Lower leg skin (tissue), 4 donors: ENCODE data around the gene GMEB2. TPM values are rescaled to one million over a fixed set of nuclear protein-coding genes. Genes with fewer than 3 reads are reported as not detected.

Source experiments
- DNase-seq, 2 donors: peaks; one replicate each; pipeline ENCODE4 v3.0.0-alpha.2; 2019; ENCODE audit warnings: low spot score in 2 of 2
- H3K4me3 ChIP-seq: fragments of 200-600 bp; sonication (generic); 2 replicates; pipeline ENCODE4 v1.5.1; 2017; ENCODE audit warnings: mild to moderate bottlenecking, low read depth; ENCODE audit not compliant: poor library complexity, severe bottlenecking
- POLR2A ChIP-seq, 2 donors: fragments of 450-650 bp; IDR thresholded peaks; one replicate each; pipeline ENCODE4 v1.6.1; 2016 to 2017; ENCODE audit warnings: antibody characterized with exemption in 2 of 2, mild to moderate bottlenecking in 1 of 2, moderate library complexity in 1 of 2
- WGBS, 2 donors: methylation state at CpG; one replicate each; pipeline ENCODE4 v1.1.5; 2018; 5-methylcytosine and 5-hydroxymethylcytosine counted together
- intact Hi-C: fragments of 100-400 bp; cut with DNase I; formaldehyde crosslinking; loops from one replicate; pipeline ENCODE4 v1.15.0; 2023; ENCODE audit warnings: low total_unique reads
- total RNA-seq, 4 donors: library from RNA; depleted of rRNA; stranded (reverse); fragments of >200 nt; gene quantifications; one replicate each; pipeline ENCODE4 v1.1.0, GENCODE V29; 2016
- TF ChIP-seq, protein P1 (sequence below), 3 donors: fragments of 450-650 bp; IDR thresholded peaks; one replicate each; pipeline ENCODE4 v1.5.1; 2016; ENCODE audit warnings: antibody characterized with exemption in 3 of 3, mild to moderate bottlenecking in 3 of 3, moderate library complexity in 2 of 3

GMEB2 gene
- total RNA-seq, 4 donors from 2014 or later = 11.9 to 18.3 (median 13.7) TPM

DNA sequence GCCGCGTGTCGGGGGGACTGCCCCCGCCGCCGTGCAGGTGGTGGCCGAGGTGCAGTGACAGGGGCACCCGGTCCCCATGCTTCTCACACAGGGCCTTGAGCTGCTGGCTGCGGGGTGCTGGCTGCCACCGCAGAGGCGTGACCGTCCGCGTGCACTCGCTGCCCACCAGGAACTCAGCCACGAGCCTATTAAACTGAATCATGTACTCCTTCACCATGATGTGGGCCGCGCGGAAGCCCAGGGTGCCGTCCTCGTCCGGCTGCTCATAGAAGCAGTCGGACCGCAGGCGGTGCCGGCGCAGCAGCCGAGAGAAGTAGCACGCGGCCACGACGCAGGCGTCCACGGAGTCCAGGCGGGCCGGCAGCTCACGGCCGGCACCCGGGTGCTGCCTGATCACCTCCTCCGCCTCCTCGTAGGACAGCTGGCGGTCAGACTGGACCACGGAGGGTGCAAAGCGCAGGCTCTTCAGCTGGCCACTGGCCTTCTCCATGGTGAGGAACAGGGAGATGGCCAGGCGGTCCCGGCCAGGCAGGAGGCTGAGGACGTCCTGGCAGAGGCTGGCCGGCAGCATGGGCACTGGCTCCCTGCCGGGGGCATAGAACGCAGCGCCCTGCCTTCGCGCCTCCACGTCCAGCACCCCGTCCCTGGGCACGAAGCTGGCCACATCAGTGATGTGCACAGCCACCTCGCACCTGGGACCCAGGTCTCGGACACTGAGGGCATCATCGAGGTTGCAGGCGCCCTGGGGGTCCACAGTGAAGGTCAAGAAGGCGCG, 62.7 kb downstream of the GMEB2 start:
- H3K4me3 ChIP-seq = no peak overlapping the region
- intact Hi-C loops = no loop called here
- WGBS, 2 donors = 90 to 98% methylated on average over 30 to 55 of the region's 62 CpGs
- DNase-seq = no peak
- TF ChIP-seq, protein P1, sequence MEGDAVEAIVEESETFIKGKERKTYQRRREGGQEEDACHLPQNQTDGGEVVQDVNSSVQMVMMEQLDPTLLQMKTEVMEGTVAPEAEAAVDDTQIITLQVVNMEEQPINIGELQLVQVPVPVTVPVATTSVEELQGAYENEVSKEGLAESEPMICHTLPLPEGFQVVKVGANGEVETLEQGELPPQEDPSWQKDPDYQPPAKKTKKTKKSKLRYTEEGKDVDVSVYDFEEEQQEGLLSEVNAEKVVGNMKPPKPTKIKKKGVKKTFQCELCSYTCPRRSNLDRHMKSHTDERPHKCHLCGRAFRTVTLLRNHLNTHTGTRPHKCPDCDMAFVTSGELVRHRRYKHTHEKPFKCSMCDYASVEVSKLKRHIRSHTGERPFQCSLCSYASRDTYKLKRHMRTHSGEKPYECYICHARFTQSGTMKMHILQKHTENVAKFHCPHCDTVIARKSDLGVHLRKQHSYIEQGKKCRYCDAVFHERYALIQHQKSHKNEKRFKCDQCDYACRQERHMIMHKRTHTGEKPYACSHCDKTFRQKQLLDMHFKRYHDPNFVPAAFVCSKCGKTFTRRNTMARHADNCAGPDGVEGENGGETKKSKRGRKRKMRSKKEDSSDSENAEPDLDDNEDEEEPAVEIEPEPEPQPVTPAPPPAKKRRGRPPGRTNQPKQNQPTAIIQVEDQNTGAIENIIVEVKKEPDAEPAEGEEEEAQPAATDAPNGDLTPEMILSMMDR (IDR thresholded peaks at IDR 0.05) = no peak
- TF ChIP-seq POLR2A (IDR thresholded peaks at IDR 0.05) = no peak

DNA sequence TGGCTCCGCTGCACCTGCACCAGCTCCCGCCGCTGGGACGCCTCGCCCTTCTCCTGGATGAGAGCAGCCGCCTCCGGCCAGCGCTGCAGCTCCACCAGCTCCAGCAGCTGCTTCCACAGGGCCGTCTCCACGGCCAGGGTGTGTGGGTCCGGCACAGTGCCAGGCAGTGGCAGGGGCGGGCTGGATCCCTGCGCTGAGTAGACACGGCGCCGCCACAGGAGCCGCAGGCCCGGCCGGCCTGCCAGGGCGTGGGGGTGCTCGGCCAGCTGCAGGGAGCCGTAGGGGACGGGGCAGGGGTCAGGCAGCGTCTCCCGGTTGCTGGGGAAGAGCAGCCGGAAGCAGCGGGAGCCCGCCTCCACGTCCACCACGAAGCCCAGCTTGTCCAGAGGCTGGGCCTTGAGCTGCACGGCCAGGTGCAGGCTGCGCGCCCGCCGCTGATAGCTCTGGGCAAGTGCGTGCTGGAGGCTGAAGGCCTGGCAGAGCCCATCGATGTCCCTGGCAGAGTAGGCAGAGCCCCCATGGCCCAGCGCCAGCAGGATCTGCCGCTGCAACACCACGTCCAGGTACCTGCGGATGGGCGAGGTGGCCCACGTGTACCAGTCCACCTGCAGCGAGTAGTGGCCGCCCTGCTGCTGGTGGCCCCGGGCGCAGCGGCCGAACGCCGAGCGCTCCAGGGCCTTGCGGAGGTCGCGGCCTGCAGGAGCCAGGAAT, 63.5 kb downstream of the GMEB2 start:
- WGBS, 2 donors = 90 to 93% methylated on average over 25 to 29 of the region's 55 CpGs
- intact Hi-C loops = no loop called here
- no peak overlapping the region for H3K4me3 ChIP-seq
- no peak for TF ChIP-seq POLR2A (IDR thresholded peaks at IDR 0.05)
- TF ChIP-seq, protein P1 (IDR thresholded peaks at IDR 0.05) = no peak
- no peak for DNase-seq

DNA sequence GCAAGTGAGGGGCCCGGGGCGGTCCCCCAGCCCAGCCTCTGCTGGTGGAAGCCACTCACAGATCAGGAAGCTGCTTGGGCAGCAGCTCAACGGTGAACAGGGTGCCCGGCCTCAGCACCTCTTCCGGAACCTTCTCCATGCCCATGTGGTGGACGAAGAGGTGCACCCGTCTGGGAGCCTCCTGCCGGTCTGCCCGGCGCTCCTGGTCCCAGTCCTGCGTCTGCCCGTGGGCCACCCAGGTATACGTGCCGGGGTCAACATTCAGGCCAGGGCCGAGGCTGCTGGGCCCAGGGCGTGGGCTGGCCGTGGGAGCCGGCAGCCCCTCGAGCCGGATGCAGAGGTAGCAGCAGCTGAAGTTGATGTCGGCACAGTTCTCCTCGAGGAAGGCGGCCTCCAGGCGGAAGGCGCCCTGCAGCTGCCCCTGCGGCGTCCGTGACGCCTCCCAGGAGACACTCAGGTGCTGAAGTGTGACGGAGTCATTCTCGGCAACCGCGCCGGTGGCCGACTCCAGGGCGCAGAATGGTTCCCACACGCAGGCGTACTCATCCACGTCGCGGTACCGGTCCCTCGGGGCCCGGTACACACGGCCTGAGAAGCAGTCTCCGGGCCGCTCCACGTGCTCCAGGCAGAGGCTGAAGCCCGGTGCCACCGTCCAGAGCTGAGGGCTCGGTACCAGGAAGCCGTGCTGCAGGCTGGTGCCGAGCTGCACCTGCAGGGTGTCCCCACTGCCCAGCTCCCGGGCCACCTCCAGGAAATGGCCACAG, 64.3 kb downstream of the GMEB2 start:
- intact Hi-C loops = no loop called here
- TF ChIP-seq, protein P1 (IDR thresholded peaks at IDR 0.05) = no peak
- no peak for TF ChIP-seq POLR2A (IDR thresholded peaks at IDR 0.05)
- WGBS, 2 donors = 93 to 94% methylated on average over 37 to 48 of the region's 54 CpGs
- no peak overlapping the region for H3K4me3 ChIP-seq
- DNase-seq = no peak

DNA sequence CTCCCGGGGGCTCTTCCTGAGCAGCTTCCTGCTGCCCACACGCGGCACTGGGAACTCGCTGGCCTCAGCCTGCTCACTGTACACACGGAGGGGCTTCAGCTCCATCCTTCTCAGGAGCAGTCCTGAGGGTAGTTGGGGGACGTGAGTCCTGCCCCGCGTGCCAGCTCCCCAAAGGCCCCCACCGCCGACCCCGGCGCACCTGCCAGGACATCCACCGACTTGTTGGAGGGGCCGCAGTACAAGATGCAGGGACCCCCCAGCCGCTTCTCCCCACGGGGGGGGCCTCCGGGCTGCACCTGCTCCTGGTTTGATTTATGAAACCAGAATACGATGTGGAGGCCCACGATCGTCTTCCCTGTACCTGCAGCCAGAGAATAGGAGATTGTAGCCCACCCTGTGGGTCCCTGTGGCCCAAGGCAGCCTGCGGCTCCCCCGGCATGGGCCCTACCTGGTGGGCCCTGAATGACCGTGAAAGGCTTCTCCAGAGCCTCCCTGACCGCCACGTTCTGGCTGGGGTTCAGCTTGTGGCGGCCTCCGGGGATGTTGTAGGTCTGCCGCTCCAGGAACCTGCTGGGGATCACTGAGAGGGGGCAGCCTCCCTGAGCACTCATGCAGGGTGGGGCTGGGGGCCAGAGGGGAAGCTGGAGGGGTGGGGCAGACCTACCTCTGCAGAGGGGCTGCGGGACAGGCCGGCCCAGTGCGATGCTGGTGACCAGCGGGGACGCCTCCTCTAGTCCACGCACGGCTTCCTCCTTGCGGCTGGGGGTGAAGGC, 65.1 kb downstream of the GMEB2 start:
- TF ChIP-seq, protein P1 (IDR thresholded peaks at IDR 0.05) = no peak
- TF ChIP-seq POLR2A (IDR thresholded peaks at IDR 0.05) = no peak
- DNase-seq = no peak
- WGBS, 2 donors = 93 to 94% methylated on average over 20 to 30 of the region's 36 CpGs
- no peak overlapping the region for H3K4me3 ChIP-seq
- intact Hi-C loops = no loop called here

DNA sequence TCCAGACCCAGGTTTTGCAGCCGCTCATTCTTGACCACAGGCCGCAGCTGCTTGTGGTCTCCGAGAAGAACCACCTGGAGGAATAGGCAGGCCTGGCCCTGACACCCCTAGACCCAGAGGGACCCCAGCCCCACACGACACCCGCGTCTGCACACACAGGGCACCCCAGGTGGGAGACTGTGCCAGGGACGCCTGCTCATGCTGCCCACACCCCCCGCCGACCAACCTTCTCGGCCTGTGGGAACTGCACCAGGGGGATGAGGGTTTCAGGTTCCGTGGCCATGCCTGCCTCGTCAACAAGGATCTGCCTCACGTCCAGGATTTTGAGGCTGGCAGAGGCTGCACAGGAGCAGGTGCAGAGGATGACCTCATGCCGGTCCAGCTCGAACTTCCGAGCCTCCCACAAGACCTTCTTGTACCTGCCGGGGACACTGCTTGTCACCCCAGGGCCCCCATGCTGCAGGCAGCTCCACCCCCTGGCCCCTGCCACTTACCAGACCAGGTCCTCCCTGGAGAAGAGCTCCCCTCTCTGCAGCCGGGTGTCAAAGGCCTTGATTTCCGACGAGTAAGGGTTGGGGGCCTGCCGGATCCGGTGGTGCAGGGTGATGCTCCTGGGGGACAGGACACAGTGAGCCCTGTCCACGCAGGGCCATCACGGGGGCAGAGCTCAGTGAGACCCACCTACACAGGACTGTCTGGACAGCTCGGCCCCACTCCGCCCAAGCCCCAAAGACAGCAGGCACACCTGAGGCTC, 65.9 kb downstream of the GMEB2 start:
- intact Hi-C loops = no loop called here
- no peak overlapping the region for H3K4me3 ChIP-seq
- WGBS, 2 donors = 94 to 95% methylated on average over 19 to 20 of the region's 26 CpGs
- TF ChIP-seq, protein P1 (IDR thresholded peaks at IDR 0.05) = no peak
- no peak for TF ChIP-seq POLR2A (IDR thresholded peaks at IDR 0.05)
- no peak for DNase-seq
